GM06990 (cell line): ENCODE measurements around the gene IL1RAPL1.
"Not testable (repeated sequence)": the region's sequence is repeated elsewhere in the genome, so short reads cannot be mapped to it uniquely, and the experiment has no call there.

Experiments
- DNase-seq: peaks from one replicate; pipeline ENCODE4 v3.0.0-alpha.2; 2011; ENCODE audit not compliant: insufficient read length; ENCODE audit errors: extremely low read depth
- H3K27me3 ChIP-seq: replicated peaks from 2 replicates; pipeline ENCODE4 v1.6.0; 2011; ENCODE audit warnings: low read length; ENCODE audit not compliant: control insufficient read depth, insufficient read depth
- H3K36me3 ChIP-seq: 2 replicates; pipeline ENCODE4 v1.5.1; 2011; ENCODE audit warnings: low read length; ENCODE audit not compliant: control insufficient read depth, insufficient read depth
- H3K4me3 ChIP-seq: replicated peaks from 2 replicates; pipeline ENCODE4 v1.5.1; 2011; ENCODE audit warnings: low read depth, mild to moderate bottlenecking, control low read depth, low read length
- TF ChIP-seq, protein P1 (sequence below): IDR thresholded peaks from 2 replicates; pipeline ENCODE4 v1.5.1; 2011; ENCODE audit warnings: low read length, control low read depth, mild to moderate bottlenecking, inconsistent platforms; ENCODE audit not compliant: insufficient read depth, poor library complexity, severe bottlenecking

IL1RAPL1 gene

DNA sequence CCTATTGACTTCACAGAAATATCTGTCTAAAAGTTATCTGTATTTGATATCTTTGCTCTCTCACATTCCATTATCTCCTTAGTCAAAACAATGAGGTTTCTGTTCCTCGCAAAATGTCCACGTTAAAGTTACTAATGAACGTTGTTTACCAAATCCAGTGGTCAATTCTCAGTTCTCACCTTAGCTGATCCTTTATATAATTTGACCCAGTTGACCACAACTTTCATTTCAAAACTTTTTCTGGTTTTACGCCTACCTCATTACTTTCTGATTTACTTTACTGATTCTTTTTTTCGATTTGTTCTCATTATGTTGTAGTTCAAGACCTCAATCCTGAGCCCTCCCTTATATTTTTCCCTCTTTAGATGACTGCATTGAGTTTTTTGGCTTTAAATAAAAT is 186.6 kb downstream of the IL1RAPL1 start:
- no peak for DNase-seq
- H3K27me3 ChIP-seq, result no peaks in the 10 kb centered on the region
- H3K36me3 ChIP-seq, result no peaks in the 10 kb centered on the region
- no peak overlapping the region for H3K4me3 ChIP-seq
- TF ChIP-seq, protein P1, sequence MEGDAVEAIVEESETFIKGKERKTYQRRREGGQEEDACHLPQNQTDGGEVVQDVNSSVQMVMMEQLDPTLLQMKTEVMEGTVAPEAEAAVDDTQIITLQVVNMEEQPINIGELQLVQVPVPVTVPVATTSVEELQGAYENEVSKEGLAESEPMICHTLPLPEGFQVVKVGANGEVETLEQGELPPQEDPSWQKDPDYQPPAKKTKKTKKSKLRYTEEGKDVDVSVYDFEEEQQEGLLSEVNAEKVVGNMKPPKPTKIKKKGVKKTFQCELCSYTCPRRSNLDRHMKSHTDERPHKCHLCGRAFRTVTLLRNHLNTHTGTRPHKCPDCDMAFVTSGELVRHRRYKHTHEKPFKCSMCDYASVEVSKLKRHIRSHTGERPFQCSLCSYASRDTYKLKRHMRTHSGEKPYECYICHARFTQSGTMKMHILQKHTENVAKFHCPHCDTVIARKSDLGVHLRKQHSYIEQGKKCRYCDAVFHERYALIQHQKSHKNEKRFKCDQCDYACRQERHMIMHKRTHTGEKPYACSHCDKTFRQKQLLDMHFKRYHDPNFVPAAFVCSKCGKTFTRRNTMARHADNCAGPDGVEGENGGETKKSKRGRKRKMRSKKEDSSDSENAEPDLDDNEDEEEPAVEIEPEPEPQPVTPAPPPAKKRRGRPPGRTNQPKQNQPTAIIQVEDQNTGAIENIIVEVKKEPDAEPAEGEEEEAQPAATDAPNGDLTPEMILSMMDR, result no peak

DNA sequence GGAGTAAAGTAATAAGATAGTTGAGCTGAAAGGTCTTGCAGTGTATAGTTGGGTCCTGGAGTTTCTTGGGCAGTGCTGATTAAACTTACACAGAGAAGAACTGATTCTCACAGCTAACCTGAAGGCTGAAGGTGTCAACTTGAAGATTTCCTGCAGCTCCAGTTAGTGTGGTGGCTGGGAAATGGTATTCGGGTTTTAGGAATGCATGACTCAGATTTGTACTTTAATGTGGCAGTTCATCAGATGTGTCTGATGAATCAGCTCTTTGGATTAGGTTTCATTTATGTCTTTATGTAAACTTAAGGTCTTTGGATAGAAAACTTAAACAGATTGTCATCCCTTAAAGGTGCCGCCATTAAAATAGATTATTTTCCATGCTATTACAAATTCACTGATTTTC is 200.0 kb downstream of the IL1RAPL1 start:
- H3K4me3 ChIP-seq, result no peak overlapping the region
- H3K36me3 ChIP-seq, result no peaks in the 10 kb centered on the region
- no peak for DNase-seq
- no peaks in the 10 kb centered on the region for H3K27me3 ChIP-seq
- TF ChIP-seq, protein P1, result no peak

DNA sequence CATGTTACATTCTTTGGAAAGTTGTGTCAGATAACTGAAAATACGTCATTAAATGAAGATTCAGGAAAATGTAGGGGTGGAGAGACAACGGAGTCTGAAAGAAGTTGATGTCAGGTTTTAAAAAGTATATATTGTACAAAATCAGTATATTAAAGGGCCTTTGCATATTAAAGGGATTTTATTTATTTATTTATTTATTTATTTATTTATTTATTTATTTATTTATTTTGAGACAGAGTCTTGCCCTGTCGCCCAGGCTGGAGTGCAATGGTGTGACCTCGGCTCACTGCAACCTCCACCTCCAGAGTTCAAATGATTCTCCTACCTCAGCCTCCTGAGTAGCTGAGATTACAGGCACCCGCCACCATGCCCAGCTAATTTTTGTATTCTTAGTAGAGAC is 213.4 kb downstream of the IL1RAPL1 start:
- not testable (repeated sequence) for H3K4me3 ChIP-seq, H3K27me3 ChIP-seq, H3K36me3 ChIP-seq, DNase-seq

DNA sequence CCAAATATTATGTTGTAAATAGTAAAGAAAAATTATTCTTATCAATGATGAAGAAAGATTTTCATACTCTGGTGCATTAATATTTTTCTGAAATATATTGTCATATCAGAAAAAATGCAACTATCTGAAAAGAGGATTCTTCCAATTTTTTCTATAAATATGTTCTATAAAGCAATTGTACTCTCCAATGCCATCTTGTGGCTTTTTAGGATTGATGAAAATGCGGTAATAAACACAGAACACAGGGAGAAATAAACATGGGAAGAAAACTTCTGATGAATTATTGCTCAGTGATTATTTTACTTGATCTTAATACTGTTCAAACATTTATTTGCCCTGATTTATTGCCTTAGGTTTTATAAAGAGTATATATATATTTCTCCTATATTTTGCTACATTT is 215.4 kb downstream of the IL1RAPL1 start:
- DNase-seq, result no peak
- Histone ChIP-seq H3K36me3 (no peaks in the 10 kb centered on the region), H3K27me3 (no peaks in the 10 kb centered on the region), H3K4me3 (no peak overlapping the region)
- TF ChIP-seq, protein P1, result no peak

DNA sequence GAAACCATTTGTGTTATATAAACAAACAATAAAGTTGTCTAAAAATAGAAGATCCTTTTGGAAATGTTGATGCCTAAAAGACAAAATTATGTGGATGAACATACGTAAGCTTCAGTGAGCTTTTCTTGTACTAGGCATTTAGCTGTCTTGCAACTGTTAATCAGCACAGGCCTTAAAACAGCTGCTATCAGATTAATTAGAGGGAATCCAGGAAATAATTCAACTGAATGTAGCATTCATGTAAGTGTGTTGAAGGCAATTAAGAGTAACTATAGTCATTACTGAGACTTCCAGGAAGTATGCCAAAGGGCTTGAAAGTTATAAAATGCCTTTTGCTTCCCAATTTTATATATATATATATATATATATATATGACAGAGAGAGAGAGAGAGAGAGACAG is 248.7 kb downstream of the IL1RAPL1 start:
- Histone ChIP-seq H3K27me3 (no peaks in the 10 kb centered on the region), H3K36me3 (no peaks in the 10 kb centered on the region), H3K4me3 (no peak overlapping the region)
- DNase-seq, result no peak
- TF ChIP-seq, protein P1, result no peak

DNA sequence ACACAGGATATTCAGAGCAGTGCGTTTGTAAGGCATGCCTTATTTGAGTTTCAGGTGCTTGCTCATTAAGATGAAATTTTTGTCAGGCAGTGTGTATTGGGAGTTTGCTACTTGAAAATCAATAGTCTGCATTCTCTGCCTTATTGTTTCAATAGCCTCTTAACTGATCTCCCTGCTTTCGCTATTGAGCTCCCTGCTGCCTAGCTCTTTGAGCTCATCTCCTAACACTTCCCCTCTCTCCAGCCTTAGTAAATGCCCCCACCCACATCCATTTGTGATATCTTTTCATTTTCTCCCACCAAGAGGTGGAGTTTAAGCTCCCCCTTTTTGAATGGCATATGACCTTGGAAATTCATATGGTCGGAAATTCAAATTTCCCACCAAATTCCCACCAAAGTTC is 256.6 kb downstream of the IL1RAPL1 start:
- Histone ChIP-seq H3K4me3 (no peak overlapping the region), H3K27me3 (no peaks in the 10 kb centered on the region), H3K36me3 (no peaks in the 10 kb centered on the region)
- DNase-seq, result no peak
- TF ChIP-seq, protein P1, result no peak
